ENCODE measurements around the gene PLCG1. TPM values are rescaled to one million over a fixed set of nuclear protein-coding genes. Genes with fewer than 3 reads are reported as not detected.

PLCG1 gene
- polyA plus RNA-seq, 1 experiment = 54.6 TPM

GRCh38 chr20:41152108-41152757 lies 14.9 kb downstream of the PLCG1 start:
- Histone ChIP-seq H3K27ac (ENCODE audit: low read depth, low read length) (no peak overlapping the region), H3K4me3 (ENCODE audit: low read depth, low read length) (no peak overlapping the region), H3K27me3 (ENCODE audit: control insufficient read depth, insufficient read depth, low read length) (no peaks in the 10 kb centered on the region), H3K9me3 (ENCODE audit: control insufficient read depth, insufficient read depth, low read length) (no peaks in the 10 kb centered on the region)
- ChIA-PET CTCF (interaction anchor here (0.9 to 3.6 kb wide), 5 partner anchors 21 to 259 kb away, joined by 3 to 18 read pairs (median 4); no protein-coding TSS in a partner anchor), POLR2A (no interaction called here)
- TF ChIP-seq CTCF (IDR thresholded peaks at IDR 0.05; ENCODE audit: low read depth, low read length) = no peak
- no peak for DNase-seq (ENCODE audit: low read depth, low spot score)

- Histone ChIP-seq H3K4me3 (ENCODE audit: low read depth, low read length) (no peak overlapping the region), H3K27me3 (ENCODE audit: control insufficient read depth, insufficient read depth, low read length) (no peaks in the 10 kb centered on the region), H3K9me3 (ENCODE audit: control insufficient read depth, insufficient read depth, low read length) (no peaks in the 10 kb centered on the region), H3K27ac (ENCODE audit: low read depth, low read length) (no peak overlapping the region)
- TF ChIP-seq CTCF (IDR thresholded peaks at IDR 0.05; ENCODE audit: low read depth, low read length) = no peak
- POLR2A ChIA-PET = no interaction called here
- CTCF ChIA-PET = interaction anchor here (0.8 to 1.9 kb wide), 6 partner anchors 15 to 186 kb away, joined by 3 to 8 read pairs (median 4); no protein-coding TSS in a partner anchor
- no peak for DNase-seq (ENCODE audit: low read depth, low spot score)
These were observed 17.3 kb downstream of the PLCG1 start for GRCh38 chr20:41154436-41155176.

GRCh38 chr20:41155261-41155660 lies 17.9 kb downstream of the PLCG1 start:
- H3K9me3 ChIP-seq (ENCODE audit: control insufficient read depth, insufficient read depth, low read length) = no peaks in the 10 kb centered on the region; the same call in 1 of the 2 replicates
- ChIA-PET CTCF (interaction anchor here (0.8 to 1.9 kb wide), 6 partner anchors 15 to 187 kb away, joined by 3 to 8 read pairs (median 4); no protein-coding TSS in a partner anchor), POLR2A (interaction anchor here (1.0 kb wide), 1 partner anchor 12 kb away, joined by 4 read pairs; no protein-coding TSS in a partner anchor)
- no peak overlapping the region for H3K4me3 ChIP-seq (ENCODE audit: low read depth, low read length)
- no peak for TF ChIP-seq CTCF (IDR thresholded peaks at IDR 0.05; ENCODE audit: low read depth, low read length)
- no peak for DNase-seq (ENCODE audit: low read depth, low spot score)
- H3K27ac ChIP-seq (ENCODE audit: low read depth, low read length) = no peak overlapping the region
- H3K27me3 ChIP-seq (ENCODE audit: control insufficient read depth, insufficient read depth, low read length) = no peaks in the 10 kb centered on the region

GRCh38 chr20:41158082-41158625 lies 20.8 kb downstream of the PLCG1 start:
- TF ChIP-seq CTCF (IDR thresholded peaks at IDR 0.05; ENCODE audit: low read depth, low read length) = no peak
- CTCF ChIA-PET = interaction anchor here (1.4 to 1.6 kb wide), 3 partner anchors 14 to 253 kb away, joined by 3 to 5 read pairs (median 4); no protein-coding TSS in a partner anchor

More at GRCh38 chr20:41158082-41158625, 20.8 kb downstream of the PLCG1 start:
- H3K9me3 ChIP-seq (ENCODE audit: control insufficient read depth, insufficient read depth, low read length) = no peaks in the 10 kb centered on the region; the same call in 1 of the 2 replicates
- no peak overlapping the region for H3K27ac ChIP-seq (ENCODE audit: low read depth, low read length)
- no peak overlapping the region for H3K4me3 ChIP-seq (ENCODE audit: low read depth, low read length)
- DNase-seq (ENCODE audit: low read depth, low spot score) = no peak
- POLR2A ChIA-PET = interaction anchor here (0.7 kb wide), 1 partner anchor 178 kb away, joined by 3 read pairs; no protein-coding TSS in a partner anchor
- no peaks in the 10 kb centered on the region for H3K27me3 ChIP-seq (ENCODE audit: control insufficient read depth, insufficient read depth, low read length)

Data from AG04450 (cell line).